Hepatocyte (in vitro differentiated cells): ENCODE results near the gene LSM4. TPM values are rescaled to one million over a fixed set of nuclear protein-coding genes. Genes with fewer than 3 reads are reported as not detected.

ENCODE experiments used
- DNase-seq: peaks from one replicate; pipeline ENCODE4 v3.0.0-alpha.2; 2016; ENCODE audit warnings: low spot score
- H2AFZ ChIP-seq: fragments of 200-600 bp; sonication (generic); 2 replicates; pipeline ENCODE4 v1.6.0; 2016; ENCODE audit warnings: antibody characterized with exemption, mild to moderate bottlenecking
- H3K27ac ChIP-seq: fragments of 200-600 bp; sonication (generic); 2 replicates; pipeline ENCODE4 v1.5.1; 2016; ENCODE audit warnings: mild to moderate bottlenecking
- H3K27me3 ChIP-seq: fragments of 200-600 bp; sonication (generic); 2 replicates; pipeline ENCODE4 v1.6.1; 2016
- H3K36me3 ChIP-seq: fragments of 200-600 bp; sonication (generic); replicated peaks from 2 replicates; pipeline ENCODE4 v1.5.1; 2016; ENCODE audit warnings: low read depth; ENCODE audit not compliant: insufficient read depth
- H3K4me1 ChIP-seq: fragments of 200-600 bp; sonication (generic); 2 replicates; pipeline ENCODE4 v1.5.1; 2016; ENCODE audit warnings: mild to moderate bottlenecking, moderate library complexity; ENCODE audit not compliant: insufficient read depth
- H3K4me2 ChIP-seq: fragments of 200-600 bp; sonication (generic); 2 replicates; pipeline ENCODE4 v1.6.0; 2016
- H3K4me3 ChIP-seq: fragments of 200-600 bp; sonication (generic); 2 replicates; pipeline ENCODE4 v1.5.1; 2016; ENCODE audit warnings: mild to moderate bottlenecking
- H3K79me2 ChIP-seq: fragments of 200-600 bp; sonication (generic); 2 replicates; pipeline ENCODE4 v1.6.0; 2017; ENCODE audit warnings: mild to moderate bottlenecking
- H3K9me2 ChIP-seq: fragments of 200-600 bp; sonication (generic); replicated peaks from 2 replicates; pipeline ENCODE4 v1.6.0; 2017; ENCODE audit warnings: mild to moderate bottlenecking; ENCODE audit not compliant: insufficient read depth
- H3K9me3 ChIP-seq: fragments of 200-600 bp; sonication (generic); 2 replicates; pipeline ENCODE4 v1.5.1; 2016; ENCODE audit warnings: low read depth, mild to moderate bottlenecking
- H4K20me1 ChIP-seq: fragments of 200-600 bp; sonication (generic); 2 replicates; pipeline ENCODE4 v1.6.0; 2016; ENCODE audit warnings: mild to moderate bottlenecking; ENCODE audit not compliant: insufficient read depth, poor library complexity, severe bottlenecking
- EZH2 ChIP-seq: fragments of 200-600 bp; sonication (generic); IDR thresholded peaks from 2 replicates; pipeline ENCODE4 v1.6.1; 2016; ENCODE audit warnings: antibody characterized with exemption, mild to moderate bottlenecking, borderline replicate concordance
- EZH2phosphoT487 ChIP-seq: fragments of 200-600 bp; sonication (generic); IDR thresholded peaks from one replicate; pipeline ENCODE4 v1.6.1; 2018; ENCODE audit warnings: antibody characterized with exemption, mild to moderate bottlenecking, low read depth, moderate library complexity; ENCODE audit not compliant: unreplicated experiment, severe bottlenecking
- WGBS: methylation state at CpG from one replicate; pipeline ENCODE4 v1.1.6; 2016; ENCODE audit warnings: low lambda C conversion rate; ENCODE audit errors: missing lambda C conversion rate; 5-methylcytosine and 5-hydroxymethylcytosine counted together
- polyA plus RNA-seq: library from polyadenylated mRNA; unstranded; fragments of >200 nt; fragmentation: Nextera tagmentation; extraction: Ambion mirVana; gene quantifications from 2 replicates; pipeline ENCODE4 v1.2.1, GENCODE V29; 2016
- total RNA-seq: library from RNA; depleted of rRNA; stranded (reverse); fragments of >200 nt; gene quantifications from 2 replicates; pipeline ENCODE4 v1.2.3, GENCODE V29; 2014
- TF ChIP-seq, protein P1 (sequence below): fragments of 200-600 bp; sonication (generic); IDR thresholded peaks from 2 replicates; pipeline ENCODE4 v1.5.1; 2016; ENCODE audit warnings: antibody characterized with exemption, mild to moderate bottlenecking; ENCODE audit not compliant: poor library complexity

LSM4 gene
- total and polyA plus RNA-seq, 2 experiments from 2014 or later, result 185 to 218 TPM

DNA sequence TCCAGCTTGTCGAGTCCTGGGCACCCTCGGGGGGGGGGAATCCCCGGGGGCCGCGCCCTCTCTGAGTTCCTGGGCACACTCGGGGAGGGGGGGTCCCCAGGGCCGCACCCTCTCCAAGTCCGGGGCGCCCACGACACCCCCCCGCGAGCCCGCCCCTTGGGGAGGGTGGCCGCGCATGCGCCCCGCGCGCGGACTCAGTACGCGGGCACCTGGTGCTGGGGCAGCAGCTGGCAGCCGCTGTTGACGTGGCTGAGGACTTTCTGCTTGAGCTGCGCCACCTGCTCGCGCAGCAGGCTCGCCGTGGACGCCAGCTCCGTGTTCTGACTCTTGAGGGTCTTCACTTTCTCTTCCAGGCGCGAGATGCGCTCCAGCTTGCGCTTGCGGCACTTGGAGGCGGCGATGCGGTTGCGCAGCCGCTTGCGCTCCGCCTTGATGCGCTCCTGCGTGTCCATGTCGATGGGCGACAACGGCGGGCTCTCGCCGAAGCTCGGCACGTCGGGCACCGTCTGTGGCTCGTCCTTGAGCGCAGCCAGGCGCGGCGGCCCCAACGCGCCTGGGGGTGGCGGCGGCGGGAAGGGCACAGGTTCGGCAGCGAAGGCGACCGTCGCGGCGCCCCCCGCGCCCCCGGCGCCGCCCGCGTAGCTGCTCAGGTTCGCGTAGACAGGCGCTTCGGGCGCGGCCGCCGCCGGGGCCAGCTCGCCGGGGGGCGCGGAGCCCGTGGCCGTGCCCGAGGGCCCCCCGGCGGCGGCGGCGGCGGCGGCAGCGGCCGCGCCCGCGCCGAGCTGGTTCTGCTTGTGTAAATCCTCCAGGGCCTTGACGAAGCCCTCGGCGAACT lies 42.4 kb downstream of the LSM4 start:
- DNase-seq, result peak; percentile 82
- no peaks in the 10 kb centered on the region for H3K36me3 ChIP-seq
- H4K20me1 ChIP-seq, result peaks cover 46% of the 10 kb centered on the region
- H3K27me3 ChIP-seq, result no peaks in the 10 kb centered on the region
- H3K79me2 ChIP-seq, result peaks cover 54% of the 10 kb centered on the region
- 2% methylated on average over 48 of the region's 111 CpGs for WGBS
- peak overlapping the region; percentile 100 for H3K27ac ChIP-seq
- no peak overlapping the region for H2AFZ ChIP-seq
- H3K9me3 ChIP-seq, result no peaks in the 10 kb centered on the region
- H3K4me2 ChIP-seq, result peak overlapping the region; percentile 85
- no peak for TF ChIP-seq EZH2phosphoT487
- TF ChIP-seq EZH2, result no peak
- TF ChIP-seq, protein P1, sequence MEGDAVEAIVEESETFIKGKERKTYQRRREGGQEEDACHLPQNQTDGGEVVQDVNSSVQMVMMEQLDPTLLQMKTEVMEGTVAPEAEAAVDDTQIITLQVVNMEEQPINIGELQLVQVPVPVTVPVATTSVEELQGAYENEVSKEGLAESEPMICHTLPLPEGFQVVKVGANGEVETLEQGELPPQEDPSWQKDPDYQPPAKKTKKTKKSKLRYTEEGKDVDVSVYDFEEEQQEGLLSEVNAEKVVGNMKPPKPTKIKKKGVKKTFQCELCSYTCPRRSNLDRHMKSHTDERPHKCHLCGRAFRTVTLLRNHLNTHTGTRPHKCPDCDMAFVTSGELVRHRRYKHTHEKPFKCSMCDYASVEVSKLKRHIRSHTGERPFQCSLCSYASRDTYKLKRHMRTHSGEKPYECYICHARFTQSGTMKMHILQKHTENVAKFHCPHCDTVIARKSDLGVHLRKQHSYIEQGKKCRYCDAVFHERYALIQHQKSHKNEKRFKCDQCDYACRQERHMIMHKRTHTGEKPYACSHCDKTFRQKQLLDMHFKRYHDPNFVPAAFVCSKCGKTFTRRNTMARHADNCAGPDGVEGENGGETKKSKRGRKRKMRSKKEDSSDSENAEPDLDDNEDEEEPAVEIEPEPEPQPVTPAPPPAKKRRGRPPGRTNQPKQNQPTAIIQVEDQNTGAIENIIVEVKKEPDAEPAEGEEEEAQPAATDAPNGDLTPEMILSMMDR, result no peak
- H3K4me1 ChIP-seq, result peaks cover 35% of the 10 kb centered on the region
- H3K9me2 ChIP-seq, result no peaks in the 10 kb centered on the region
- peak overlapping the region; percentile 97 for H3K4me3 ChIP-seq

DNA sequence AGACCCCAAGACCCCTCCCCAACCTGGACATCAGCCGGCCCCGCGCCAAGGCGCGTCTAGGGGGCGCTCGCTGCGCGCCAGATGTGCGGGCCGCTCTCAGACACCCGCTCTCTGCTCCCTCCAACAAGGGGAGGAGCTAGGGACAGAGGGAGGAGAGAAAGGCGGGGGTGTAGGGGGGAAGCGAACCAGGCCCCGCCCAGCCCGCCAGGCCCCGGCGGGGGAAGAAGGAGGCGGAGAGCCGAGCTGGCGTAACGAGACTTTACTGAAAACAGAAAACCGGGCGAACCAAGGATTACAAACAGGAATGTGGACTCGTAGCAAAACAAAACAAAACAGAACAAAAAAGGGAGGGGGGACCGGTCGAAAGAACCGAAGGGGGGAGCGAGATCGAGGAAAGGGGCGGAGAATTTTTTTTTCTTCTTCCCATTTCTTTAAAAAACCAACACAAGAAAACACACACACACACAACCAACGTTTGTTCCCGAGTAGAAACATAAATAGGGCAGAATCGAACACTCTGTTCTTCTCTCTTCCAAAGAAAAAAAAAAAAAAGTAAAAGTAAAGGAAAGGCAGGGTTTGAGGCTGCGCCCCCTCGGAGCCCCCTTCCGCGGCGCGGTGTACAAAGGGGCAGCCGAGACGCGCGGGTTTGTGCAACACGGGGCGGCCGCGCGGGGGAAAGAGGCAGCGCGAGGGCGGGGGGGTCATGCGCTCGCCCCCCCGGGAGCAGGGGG lies 43.2 kb downstream of the LSM4 start:
- H3K4me3 ChIP-seq, result peak overlapping the region; percentile 97
- no peak for TF ChIP-seq EZH2phosphoT487
- TF ChIP-seq, protein P1, result peak; percentile 90
- 1% methylated on average over 36 of the region's 55 CpGs for WGBS
- peak overlapping the region; percentile 100 for H3K27ac ChIP-seq
- no peak overlapping the region for H2AFZ ChIP-seq
- DNase-seq, result peak; percentile 96
- no peaks in the 10 kb centered on the region for H3K36me3 ChIP-seq
- H3K9me2 ChIP-seq, result no peaks in the 10 kb centered on the region
- peaks cover 52% of the 10 kb centered on the region for H4K20me1 ChIP-seq
- peaks cover 57% of the 10 kb centered on the region for H3K79me2 ChIP-seq
- H3K4me1 ChIP-seq, result peaks cover 38% of the 10 kb centered on the region
- H3K27me3 ChIP-seq, result no peaks in the 10 kb centered on the region
- H3K4me2 ChIP-seq, result peak overlapping the region; percentile 85
- no peaks in the 10 kb centered on the region for H3K9me3 ChIP-seq

DNA sequence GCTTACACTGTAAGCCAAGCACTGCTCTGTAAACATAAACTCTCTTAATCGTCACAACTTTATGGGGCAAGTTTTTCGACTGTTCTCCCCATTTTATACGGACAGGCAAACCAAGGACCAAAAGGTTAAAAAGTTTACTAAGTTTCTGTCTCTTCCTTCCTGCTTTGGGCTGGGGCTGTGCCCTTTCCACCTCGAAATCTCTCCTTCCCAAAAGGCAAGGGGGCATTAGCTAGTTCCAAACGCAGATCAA lies 43.7 kb downstream of the LSM4 start:
- Histone ChIP-seq H4K20me1 (peaks cover 57% of the 10 kb centered on the region), H3K4me1 (peaks cover 41% of the 10 kb centered on the region), H3K4me3 (peak overlapping the region; percentile 97), H3K9me2 (no peaks in the 10 kb centered on the region), H3K36me3 (no peaks in the 10 kb centered on the region), H3K79me2 (peaks cover 62% of the 10 kb centered on the region), H3K27ac (peak overlapping the region; percentile 100), H3K27me3 (no peaks in the 10 kb centered on the region), H3K4me2 (peak overlapping the region; percentile 85), H2AFZ (no peak overlapping the region), H3K9me3 (no peaks in the 10 kb centered on the region)
- TF ChIP-seq EZH2 (no peak), EZH2phosphoT487 (no peak)
- TF ChIP-seq, protein P1, result no peak
- WGBS, result 5% methylated on average over 5 of the region's 5 CpGs
- DNase-seq, result no peak
